SK-N-SH (cell line): Measurements from ENCODE around the gene AKAP10. TPM values are rescaled to one million over a fixed set of nuclear protein-coding genes. Genes with fewer than 3 reads are reported as not detected.

Source experiments
- CTCF ChIA-PET: fragments of 300-600, 350-600 bp; formaldehyde crosslinking; extraction: SDS; loops from one replicate; lab custom pipeline; 2021; lab: Yijun Ruan, JAX
- POLR2A ChIA-PET: fragments of 350-600 bp; sonication (Branson Sonifier 250); formaldehyde crosslinking; extraction: SDS; loops from one replicate; lab custom pipeline; 2020; ENCODE audit warnings: antibody characterized with exemption, inconsistent platforms; lab: Yijun Ruan, JAX
- DNase-seq: peaks from one replicate; pipeline ENCODE4 v3.0.0; 2012
- H2AFZ ChIP-seq: fragments of 200-600 bp; sonication (generic); 2 replicates; pipeline ENCODE4 v1.8.1; 2016; ENCODE audit warnings: antibody characterized with exemption, mild to moderate bottlenecking, low read depth
- H3F3A ChIP-seq: fragments of 200-600 bp; sonication (generic); replicated peaks from 2 replicates; pipeline ENCODE3; 2016; ENCODE audit warnings: antibody characterized with exemption, mild to moderate bottlenecking; ENCODE audit not compliant: insufficient read depth
- H3K27ac ChIP-seq, 2 experiments: fragments of 200-500 bp in 1 of 2; fragments of 200-600 bp in 1 of 2; sonication (Bioruptor generic) in 1 of 2; sonication (generic), shearing (Covaris generic) in 1 of 2; 2 replicates each; pipeline versions ENCODE4 v1.5.1 to v1.6.1; 2014 to 2016; ENCODE audit warnings: low read depth in 2 of 2, inconsistent platforms in 1 of 2, low read length in 1 of 2, mild to moderate bottlenecking in 1 of 2, mixed read lengths in 1 of 2
- H3K27me3 ChIP-seq: fragments of 200-600 bp; sonication (generic), shearing (Covaris generic); 2 replicates; pipeline ENCODE4 v1.6.1; 2016; ENCODE audit warnings: mixed run types; ENCODE audit not compliant: insufficient read depth
- H3K36me3 ChIP-seq, 2 experiments: fragments of 200-500 bp in 1 of 2; fragments of 200-600 bp in 1 of 2; sonication (Bioruptor generic) in 1 of 2; sonication (generic) in 1 of 2; replicated peaks in 1 of 2; 2 replicates each; pipeline versions ENCODE3 to v1.5.1; 2014 to 2016; ENCODE audit warnings: low read length in 1 of 2, mild to moderate bottlenecking in 1 of 2; ENCODE audit not compliant: insufficient read depth in 2 of 2, control insufficient read depth in 1 of 2
- H3K4me1 ChIP-seq, 2 experiments: fragments of 200-500 bp in 1 of 2; fragments of 200-600 bp in 1 of 2; sonication (Bioruptor generic) in 1 of 2; sonication (generic), shearing (Covaris generic) in 1 of 2; 2 replicates each; pipeline versions ENCODE4 v1.5.1 to v1.6.1; 2014 to 2016; ENCODE audit warnings: low read depth in 1 of 2, low read length in 1 of 2, mixed run types in 1 of 2; ENCODE audit not compliant: insufficient read depth in 2 of 2, control insufficient read depth in 1 of 2
- H3K4me2 ChIP-seq: fragments of 200-600 bp; sonication (generic), shearing (Covaris generic); 2 replicates; pipeline ENCODE4 v1.6.1; 2017; ENCODE audit warnings: mixed run types
- H3K4me3 ChIP-seq, 2 experiments: fragments of 200-500 bp in 1 of 2; fragments of 200-600 bp in 1 of 2; sonication (Bioruptor generic) in 1 of 2; sonication (generic), shearing (Covaris generic) in 1 of 2; 2 replicates each; pipeline versions ENCODE4 v1.5.1 to v1.8.1; 2014 to 2016; ENCODE audit warnings: low read depth in 2 of 2, inconsistent platforms in 1 of 2, low read length in 1 of 2, mild to moderate bottlenecking in 1 of 2, mixed read lengths in 1 of 2, moderate library complexity in 1 of 2
- H3K79me2 ChIP-seq: fragments of 200-600 bp; sonication (generic); 2 replicates; pipeline ENCODE4 v1.8.1; 2017; ENCODE audit warnings: mild to moderate bottlenecking; ENCODE audit not compliant: insufficient read depth
- H3K9ac ChIP-seq: fragments of 200-600 bp; sonication (generic); 2 replicates; pipeline ENCODE4 v1.6.1; 2017; ENCODE audit warnings: mixed run types
- H3K9me2 ChIP-seq: fragments of 200-600 bp; sonication (generic); 2 replicates; pipeline ENCODE4 v1.6.1; 2017; ENCODE audit warnings: mixed run types
- H3K9me3 ChIP-seq: fragments of 200-600 bp; sonication (generic); 2 replicates; pipeline ENCODE4 v1.6.1; 2017; ENCODE audit warnings: mixed run types, mild to moderate bottlenecking, moderate library complexity
- H4K20me1 ChIP-seq: fragments of 200-600 bp; sonication (generic); 2 replicates; pipeline ENCODE4 v1.6.1; 2017; ENCODE audit warnings: mild to moderate bottlenecking, mixed run types; ENCODE audit not compliant: insufficient read depth
- CHD2 ChIP-seq: fragments of 150-350 bp; IDR thresholded peaks from 2 replicates; pipeline ENCODE4 v1.6.1; 2018; ENCODE audit warnings: low read length; ENCODE audit not compliant: partially characterized antibody
- EP300 ChIP-seq, 2 experiments: IDR thresholded peaks; 2 replicates each; pipeline versions ENCODE4 v1.4.0 to v1.6.1; 2012; ENCODE audit warnings: borderline replicate concordance in 1 of 2, low read depth in 1 of 2, low read length in 1 of 2
- FOXJ3 ChIP-seq: sonication (generic); formaldehyde crosslinking; IDR thresholded peaks from 2 replicates; pipeline ENCODE4 v1.5.1; 2020; ENCODE audit warnings: mild to moderate bottlenecking, missing genetic modification reagents
- GATA2 ChIP-seq: sonication (generic); formaldehyde crosslinking; IDR thresholded peaks from 2 replicates; pipeline ENCODE4 v1.5.0; 2020; ENCODE audit warnings: mild to moderate bottlenecking, missing genetic modification reagents
- JUND ChIP-seq: IDR thresholded peaks from 2 replicates; pipeline ENCODE4 v1.4.0; 2012
- MEF2A ChIP-seq: IDR thresholded peaks from 2 replicates; pipeline ENCODE4 v1.4.0; 2012; ENCODE audit warnings: low read depth, borderline replicate concordance
- MXI1 ChIP-seq: IDR thresholded peaks from 2 replicates; pipeline ENCODE4 v1.6.1; 2012; ENCODE audit warnings: mild to moderate bottlenecking, low read depth, low read length, improper control_type of control experiment
- POLR2AphosphoS5 ChIP-seq: IDR thresholded peaks from 2 replicates; pipeline ENCODE4 v1.6.1; 2012; ENCODE audit warnings: low read depth, low read length
- SMC3 ChIP-seq: IDR thresholded peaks from 2 replicates; pipeline ENCODE4 v1.6.1; 2012; ENCODE audit warnings: low read depth, low read length, improper control_type of control experiment
- YY1 ChIP-seq: IDR thresholded peaks from 2 replicates; pipeline ENCODE4 v1.4.0; 2012; ENCODE audit warnings: low read depth, mild to moderate bottlenecking
- WGBS: methylation state at CpG from one replicate; pipeline ENCODE4 v1.1.6; 2017; ENCODE audit warnings: low lambda C conversion rate; 5-methylcytosine and 5-hydroxymethylcytosine counted together
- polyA plus RNA-seq, 3 experiments: library from polyadenylated mRNA; depleted of rRNA; stranded (reverse); fragments of >200 nt; gene quantifications; 2 replicates each; pipeline ENCODE4 v1.2.3, GENCODE V29; 2012
- TF ChIP-seq, protein P1 (sequence below): fragments of 200-600 bp; sonication (generic); IDR thresholded peaks from 2 replicates; pipeline ENCODE4 v1.6.1; 2017; ENCODE audit warnings: antibody characterized with exemption, mild to moderate bottlenecking, moderate library complexity
- TF ChIP-seq, protein P2 (sequence below): IDR thresholded peaks from 2 replicates; pipeline ENCODE4; 2012

The AKAP10 gene
- polyA plus RNA-seq, 1 of the 3 experiments (the other 2 are of a cell fraction), result 12.7 TPM

DNA sequence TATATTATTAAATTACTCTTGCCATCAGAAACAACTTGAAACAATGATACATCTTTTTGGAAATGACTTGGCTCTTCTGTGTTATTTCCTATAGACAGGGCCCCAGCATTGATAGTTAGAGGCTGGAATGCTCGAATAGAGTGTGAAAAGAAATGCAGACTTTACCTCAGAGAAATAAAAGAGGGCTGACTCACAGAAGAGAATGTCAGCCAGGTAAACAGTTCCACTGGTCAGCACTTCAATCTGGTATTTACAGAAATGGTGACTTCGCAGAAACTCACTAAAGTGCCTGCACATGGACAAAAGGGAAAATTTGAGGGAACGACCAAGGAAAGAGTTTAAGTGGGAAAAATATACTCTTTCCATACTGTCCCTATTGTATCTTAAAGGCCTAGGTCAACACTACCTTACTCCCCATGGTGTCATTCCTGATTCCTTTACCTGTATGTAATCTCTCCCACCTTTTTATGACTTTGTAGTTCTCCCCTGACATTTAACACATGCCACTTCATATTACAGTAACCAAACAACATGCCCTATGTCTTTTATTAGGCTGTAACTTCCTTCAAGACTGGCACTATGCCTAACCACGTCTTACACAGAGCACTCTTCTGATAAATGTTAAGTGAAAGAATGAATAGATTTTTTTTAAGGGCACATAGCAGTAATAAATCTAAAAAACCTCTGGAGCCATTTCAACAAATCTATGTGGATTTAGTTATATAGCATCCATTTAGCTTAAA lies 36.7 kb downstream of the AKAP10 start (continued):
- TF ChIP-seq EP300 (IDR thresholded peaks at IDR 0.05; ENCODE audit: borderline replicate concordance in 1 of 2, low read depth in 1 of 2, low read length in 1 of 2) (no peak), FOXJ3 (CRISPR knock-in tag) (no peak), GATA2 (CRISPR knock-in tag) (no peak), JUND (peak; percentile 35; the same call in 1 of the 2 replicates), CHD2 (no peak), SMC3 (no peak)
- TF ChIP-seq, protein P1, sequence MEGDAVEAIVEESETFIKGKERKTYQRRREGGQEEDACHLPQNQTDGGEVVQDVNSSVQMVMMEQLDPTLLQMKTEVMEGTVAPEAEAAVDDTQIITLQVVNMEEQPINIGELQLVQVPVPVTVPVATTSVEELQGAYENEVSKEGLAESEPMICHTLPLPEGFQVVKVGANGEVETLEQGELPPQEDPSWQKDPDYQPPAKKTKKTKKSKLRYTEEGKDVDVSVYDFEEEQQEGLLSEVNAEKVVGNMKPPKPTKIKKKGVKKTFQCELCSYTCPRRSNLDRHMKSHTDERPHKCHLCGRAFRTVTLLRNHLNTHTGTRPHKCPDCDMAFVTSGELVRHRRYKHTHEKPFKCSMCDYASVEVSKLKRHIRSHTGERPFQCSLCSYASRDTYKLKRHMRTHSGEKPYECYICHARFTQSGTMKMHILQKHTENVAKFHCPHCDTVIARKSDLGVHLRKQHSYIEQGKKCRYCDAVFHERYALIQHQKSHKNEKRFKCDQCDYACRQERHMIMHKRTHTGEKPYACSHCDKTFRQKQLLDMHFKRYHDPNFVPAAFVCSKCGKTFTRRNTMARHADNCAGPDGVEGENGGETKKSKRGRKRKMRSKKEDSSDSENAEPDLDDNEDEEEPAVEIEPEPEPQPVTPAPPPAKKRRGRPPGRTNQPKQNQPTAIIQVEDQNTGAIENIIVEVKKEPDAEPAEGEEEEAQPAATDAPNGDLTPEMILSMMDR, result no peak

- ChIA-PET POLR2A (no interaction called here), CTCF (no interaction called here)
- H3K4me2 ChIP-seq, result no peak overlapping the region; the same call in 1 of the 2 replicates
- peaks cover 12% of the 10 kb centered on the region for H4K20me1 ChIP-seq
- no peaks in the 10 kb centered on the region for H3K27me3 ChIP-seq
- TF ChIP-seq SMC3 (no peak), YY1 (no peak), MXI1 (no peak), GATA2 (CRISPR knock-in tag) (no peak), MEF2A (no peak), POLR2AphosphoS5 (no peak)
- TF ChIP-seq, protein P2, sequence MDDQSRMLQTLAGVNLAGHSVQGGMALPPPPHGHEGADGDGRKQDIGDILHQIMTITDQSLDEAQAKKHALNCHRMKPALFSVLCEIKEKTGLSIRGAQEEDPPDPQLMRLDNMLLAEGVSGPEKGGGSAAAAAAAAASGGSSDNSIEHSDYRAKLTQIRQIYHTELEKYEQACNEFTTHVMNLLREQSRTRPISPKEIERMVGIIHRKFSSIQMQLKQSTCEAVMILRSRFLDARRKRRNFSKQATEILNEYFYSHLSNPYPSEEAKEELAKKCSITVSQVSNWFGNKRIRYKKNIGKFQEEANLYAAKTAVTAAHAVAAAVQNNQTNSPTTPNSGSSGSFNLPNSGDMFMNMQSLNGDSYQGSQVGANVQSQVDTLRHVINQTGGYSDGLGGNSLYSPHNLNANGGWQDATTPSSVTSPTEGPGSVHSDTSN, result no peak
- DNase-seq, result no peak
- H3K9me3 ChIP-seq, result no peaks in the 10 kb centered on the region
- peak overlapping the region; percentile 61 to 76; a peak in 3 of 4 replicates for H3K27ac ChIP-seq
- no peak overlapping the region for H2AFZ ChIP-seq
- H3K9me2 ChIP-seq, result no peaks in the 10 kb centered on the region
- H3F3A ChIP-seq, result peaks cover 6% of the 10 kb centered on the region
- peaks cover 8 to 23% of the 10 kb centered on the region in 2 experiments for H3K4me1 ChIP-seq
- H3K79me2 ChIP-seq, result peaks cover 52% of the 10 kb centered on the region
- peaks cover 36 to 49% of the 10 kb centered on the region in 2 experiments for H3K36me3 ChIP-seq
- 85% methylated on average over 2 of the region's 2 CpGs for WGBS
- no peak overlapping the region for H3K9ac ChIP-seq
- H3K4me3 ChIP-seq, result no peak overlapping the region
Measured at GRCh38 chr17:19939993-19940721, 37.5 kb downstream of the AKAP10 start.
